Lung (tissue), 12 donors: ENCODE measurements around the gene RBM20. TPM values are rescaled to one million over a fixed set of nuclear protein-coding genes. Genes with fewer than 3 reads are reported as not detected.
A peak's percentile ranks its signal among the peaks of the same experiment; 100 is the strongest.

Experiments
- ATAC-seq: fragments of 200-7000 bp; cut with Tn5 transposase; one replicate; pipeline ENCODE4 v1.9.1; 2020; ENCODE audit warnings: moderate number of reproducible peaks; ENCODE audit not compliant: insufficient read depth, low FRiP score
- DNase-seq, 3 donors: peaks; one replicate each; pipeline ENCODE4 v3.0.0-alpha.2; 2013 to 2017
- H3K27ac ChIP-seq, 2 donors: one replicate each; pipeline ENCODE4 v1.5.1; 2013; ENCODE audit warnings: mild to moderate bottlenecking in 2 of 2, moderate library complexity in 2 of 2, control low read depth in 1 of 2, inconsistent platforms in 1 of 2, low read depth in 1 of 2, low read length in 1 of 2
- H3K27me3 ChIP-seq, 3 donors: one replicate each; pipeline ENCODE4 v1.5.1; 2013; ENCODE audit warnings: low read length in 2 of 3; ENCODE audit not compliant: control insufficient read depth in 3 of 3, insufficient read depth in 3 of 3
- H3K36me3 ChIP-seq, 4 donors: one replicate each; pipeline ENCODE4 v1.5.1; 2013; ENCODE audit warnings: low read length in 4 of 4, mild to moderate bottlenecking in 1 of 4, moderate library complexity in 1 of 4; ENCODE audit not compliant: control insufficient read depth in 4 of 4, insufficient read depth in 4 of 4
- H3K4me1 ChIP-seq, 5 donors: one replicate each; pipeline ENCODE4 v1.5.1; 2013; ENCODE audit warnings: low read length in 5 of 5, mild to moderate bottlenecking in 2 of 5, moderate library complexity in 1 of 5; ENCODE audit not compliant: control insufficient read depth in 5 of 5, insufficient read depth in 5 of 5
- H3K4me3 ChIP-seq: one replicate; pipeline ENCODE4 v1.5.1; 2013; ENCODE audit warnings: mild to moderate bottlenecking, control low read depth, moderate library complexity
- H3K9ac ChIP-seq, 2 donors: one replicate each; pipeline ENCODE4 v1.5.1; 2013; ENCODE audit warnings: low read length in 2 of 2, control low read depth in 1 of 2; ENCODE audit not compliant: insufficient read depth in 1 of 2
- H3K9me3 ChIP-seq, 4 donors: one replicate each; pipeline ENCODE4 v1.5.1; 2013; ENCODE audit warnings: low read length in 3 of 4, mild to moderate bottlenecking in 1 of 4, moderate library complexity in 1 of 4; ENCODE audit not compliant: control insufficient read depth in 4 of 4, insufficient read depth in 3 of 4
- CTCF ChIP-seq: IDR thresholded peaks from 2 replicates; pipeline ENCODE4 v1.5.1; 2012; ENCODE audit warnings: mild to moderate bottlenecking; ENCODE audit errors: control extremely low read depth, extremely low read depth
- WGBS, 2 donors: extraction: QIAGEN DNeasy Blood & Tissue Kit; methylation state at CpG; one replicate each; pipeline ENCODE4 v1.1.7; 2013; 5-methylcytosine and 5-hydroxymethylcytosine counted together
- polyA plus RNA-seq, 2 donors: library from polyadenylated mRNA; stranded (reverse); fragments of 200-250 nt; gene quantifications; one replicate each; pipeline ENCODE4 v1.2.1, GENCODE V29; 2013
- total RNA-seq, 2 donors: library from RNA; depleted of rRNA in 1 of 2; stranded (reverse); fragments of >200 nt in 1 of 2; gene quantifications; one replicate each; pipeline ENCODE4 v1.2.1, GENCODE V29; 2014 to 2021
- donor health status: control.
- donor health status: control.
- donor health status: Bipolar disorder and iron deficiency.
- donor health status: healthy.
- donor health status: DM: yes; HTN: yes; CAD: no.

Gene RBM20
- total and polyA plus RNA-seq, 4 donors, result 0.25 to 3.3 (median 0.66) TPM

GRCh38 chr10:110671788-110672579 lies 27.8 kb downstream of the RBM20 start:
- Histone ChIP-seq H3K27me3 (peaks cover 4 to 52% (median 24%) of the 10 kb centered on the region in 3 donors), H3K27ac (peak overlapping the region; percentile 26 to 94), H3K4me1 (peaks cover 0 to 15% (median 0%) of the 10 kb centered on the region in 5 donors), H3K36me3 (no peaks in the 10 kb centered on the region), H3K4me3 (peak overlapping the region; percentile 36), H3K9ac (peak overlapping the region in 1 of 2 donors; percentile 67), H3K9me3 (no peaks in the 10 kb centered on the region)
- ATAC-seq (peak; percentile 81), DNase-seq (peak; percentile 65 to 69 (median 65))
- 0 to 1% methylated on average over 47 of the region's 47 CpGs for WGBS, 2 donors
- peak; percentile 79 for TF ChIP-seq CTCF

GRCh38 chr10:110672580-110672919 lies 28.4 kb downstream of the RBM20 start:
- 3 to 5% methylated on average over 12 of the region's 12 CpGs for WGBS, 2 donors
- Histone ChIP-seq H3K4me3 (peak overlapping the region; percentile 36), H3K9ac (peak overlapping the region in 1 of 2 donors; percentile 67), H3K36me3 (no peaks in the 10 kb centered on the region), H3K4me1 (peaks cover 0 to 11% (median 0%) of the 10 kb centered on the region in 5 donors), H3K27me3 (peaks cover 4 to 47% (median 23%) of the 10 kb centered on the region in 3 donors), H3K9me3 (no peaks in the 10 kb centered on the region), H3K27ac (peak overlapping the region in 1 of 2 donors; percentile 94)
- no peak for TF ChIP-seq CTCF
- peak; percentile 22 for ATAC-seq
- no peak for DNase-seq

GRCh38 chr10:110676016-110676415 lies 31.9 kb downstream of the RBM20 start:
- Histone ChIP-seq H3K9ac (no peak overlapping the region), H3K4me3 (no peak overlapping the region), H3K36me3 (no peaks in the 10 kb centered on the region), H3K9me3 (no peaks in the 10 kb centered on the region), H3K27ac (peak overlapping the region in 1 of 2 donors; percentile 37), H3K27me3 (peaks cover 0 to 33% (median 18%) of the 10 kb centered on the region in 3 donors), H3K4me1 (peaks cover 0 to 6% (median 0%) of the 10 kb centered on the region in 5 donors)
- no peak for DNase-seq
- no peak for ATAC-seq
- 58 to 70% methylated on average over 6 of the region's 6 CpGs for WGBS, 2 donors
- no peak for TF ChIP-seq CTCF
